HG02571 (cell line): Measurements from ENCODE around the gene PPARD.

Experiments used
- ATAC-seq: cut with Tn5 transposase; IDR thresholded peaks from one replicate; pipeline ENCODE4 v1.9.1; 2021; ENCODE audit warnings: mild to moderate bottlenecking, moderate library complexity; ENCODE audit not compliant: unreplicated experiment

PPARD gene

GRCh38 chr6:35354361-35355135, 12.2 kb downstream of the PPARD start:
- ATAC-seq, result no peak

- no peak for ATAC-seq
Measured at GRCh38 chr6:35356391-35356790, 14.0 kb downstream of the PPARD start.

GRCh38 chr6:35357677-35358076, 15.3 kb downstream of the PPARD start:
- ATAC-seq, result no peak

GRCh38 chr6:35358086-35358485, 15.7 kb downstream of the PPARD start:
- ATAC-seq, result no peak

GRCh38 chr6:35359346-35359743, 17.0 kb downstream of the PPARD start:
- no peak for ATAC-seq

GRCh38 chr6:35359744-35360348, 17.5 kb downstream of the PPARD start:
- ATAC-seq, result no peak

- no peak for ATAC-seq
Measured at GRCh38 chr6:35360349-35361138, 18.2 kb downstream of the PPARD start.

GRCh38 chr6:35362200-35362599, 19.8 kb downstream of the PPARD start:
- no peak for ATAC-seq

- ATAC-seq, result no peak
Measured at GRCh38 chr6:35363293-35363750, 21.0 kb downstream of the PPARD start.

GRCh38 chr6:35365594-35366203, 23.3 kb downstream of the PPARD start:
- ATAC-seq, result no peak

- ATAC-seq, result no peak
Measured at GRCh38 chr6:35366204-35366596, 23.8 kb downstream of the PPARD start.

- ATAC-seq, result no peak
Measured at GRCh38 chr6:35367646-35368037, 25.3 kb downstream of the PPARD start.

- ATAC-seq, result no peak
Measured at GRCh38 chr6:35368038-35368887, 25.9 kb downstream of the PPARD start.

GRCh38 chr6:35370124-35370741, 27.9 kb downstream of the PPARD start:
- ATAC-seq, result peak; percentile 51

- no peak for ATAC-seq
Measured at GRCh38 chr6:35370785-35371493, 28.6 kb downstream of the PPARD start.

GRCh38 chr6:35371494-35372262, 29.3 kb downstream of the PPARD start:
- no peak for ATAC-seq

GRCh38 chr6:35372633-35373032, 30.3 kb downstream of the PPARD start:
- ATAC-seq, result no peak

GRCh38 chr6:35376281-35376680, 33.9 kb downstream of the PPARD start:
- ATAC-seq, result no peak

GRCh38 chr6:35377002-35377401, 34.6 kb downstream of the PPARD start:
- no peak for ATAC-seq
